Measurements from ENCODE around the gene UBXN4.
A peak's percentile ranks its signal among the peaks of the same experiment; 100 is the strongest.
"Not testable (repeated sequence)": the region's sequence is repeated elsewhere in the genome, so short reads cannot be mapped to it uniquely, and the experiment has no call there.

Gene UBXN4, protein sequence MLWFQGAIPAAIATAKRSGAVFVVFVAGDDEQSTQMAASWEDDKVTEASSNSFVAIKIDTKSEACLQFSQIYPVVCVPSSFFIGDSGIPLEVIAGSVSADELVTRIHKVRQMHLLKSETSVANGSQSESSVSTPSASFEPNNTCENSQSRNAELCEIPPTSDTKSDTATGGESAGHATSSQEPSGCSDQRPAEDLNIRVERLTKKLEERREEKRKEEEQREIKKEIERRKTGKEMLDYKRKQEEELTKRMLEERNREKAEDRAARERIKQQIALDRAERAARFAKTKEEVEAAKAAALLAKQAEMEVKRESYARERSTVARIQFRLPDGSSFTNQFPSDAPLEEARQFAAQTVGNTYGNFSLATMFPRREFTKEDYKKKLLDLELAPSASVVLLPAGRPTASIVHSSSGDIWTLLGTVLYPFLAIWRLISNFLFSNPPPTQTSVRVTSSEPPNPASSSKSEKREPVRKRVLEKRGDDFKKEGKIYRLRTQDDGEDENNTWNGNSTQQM

DNA sequence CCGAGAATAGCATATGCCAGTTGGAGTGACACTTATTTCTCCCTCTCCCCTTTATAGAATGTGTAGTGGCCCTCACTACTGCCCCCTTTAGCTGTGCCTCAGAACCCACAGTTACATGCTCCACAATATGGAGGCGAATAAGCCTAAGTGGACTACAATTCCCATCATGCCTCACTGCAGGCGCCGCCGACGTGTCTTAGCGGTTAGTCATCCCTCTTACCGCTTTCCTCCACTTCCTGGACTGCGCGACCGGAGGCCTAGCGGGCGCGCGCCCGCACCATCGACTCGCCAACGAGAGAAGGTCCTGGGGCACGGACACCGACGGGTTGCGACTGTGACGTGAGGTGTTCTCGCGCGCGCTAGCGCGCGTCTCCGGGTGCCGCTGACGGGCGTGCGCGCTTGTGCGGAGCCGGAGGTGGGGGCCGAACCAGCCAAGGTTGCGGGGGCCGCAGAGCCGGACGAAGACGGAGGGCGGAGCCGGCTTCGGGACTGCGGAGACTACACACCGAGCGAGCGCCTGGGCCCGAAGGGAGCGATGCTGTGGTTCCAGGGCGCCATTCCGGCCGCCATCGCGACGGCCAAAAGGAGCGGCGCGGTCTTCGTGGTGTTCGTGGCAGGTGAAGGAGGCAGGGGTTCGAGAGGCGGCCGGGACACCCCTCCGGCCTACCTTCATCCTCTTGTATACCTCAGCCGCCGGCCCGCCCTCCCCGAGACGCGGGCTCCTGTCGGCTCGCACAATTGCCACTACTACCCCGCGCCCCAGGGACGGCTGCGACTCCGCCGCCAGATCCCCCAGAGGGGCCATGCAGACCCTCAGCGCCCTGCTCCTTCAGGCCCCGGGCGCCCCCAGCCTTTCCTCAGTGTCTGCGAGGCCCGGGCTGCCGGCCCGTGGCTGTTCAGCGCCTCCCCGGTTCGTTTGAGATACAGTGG is at the start of gene UBXN4:
UBXN4 (plus strand) TSS at position 461 of the 930 bp plus-strand sequence; CDS start at position 536, 75 bp downstream.
- H3K9me3 Mint-ChIP-seq = no peaks in the 10 kb centered on the region
- intact Hi-C loops (cut with micrococcal nuclease) = loop anchor here (1.0 to 10.0 kb wide), 5 partner anchors 133 to 824 kb away; partner anchors contain the start of genes CCNT2 and RAB3GAP1
- no peaks in the 10 kb centered on the region for H3K27me3 Mint-ChIP-seq
- peak within 1 kb of the TSS; percentile 94 for H3K4me3 Mint-ChIP-seq
- peaks cover 23% of the 10 kb centered on the region for H3K36me3 Mint-ChIP-seq (ENCODE audit: low read depth)
- H3K27ac Mint-ChIP-seq = peak within 1 kb of the TSS; percentile 95
- peaks cover 18% of the 10 kb centered on the region for H3K4me1 Mint-ChIP-seq (ENCODE audit: low read depth)

DNA sequence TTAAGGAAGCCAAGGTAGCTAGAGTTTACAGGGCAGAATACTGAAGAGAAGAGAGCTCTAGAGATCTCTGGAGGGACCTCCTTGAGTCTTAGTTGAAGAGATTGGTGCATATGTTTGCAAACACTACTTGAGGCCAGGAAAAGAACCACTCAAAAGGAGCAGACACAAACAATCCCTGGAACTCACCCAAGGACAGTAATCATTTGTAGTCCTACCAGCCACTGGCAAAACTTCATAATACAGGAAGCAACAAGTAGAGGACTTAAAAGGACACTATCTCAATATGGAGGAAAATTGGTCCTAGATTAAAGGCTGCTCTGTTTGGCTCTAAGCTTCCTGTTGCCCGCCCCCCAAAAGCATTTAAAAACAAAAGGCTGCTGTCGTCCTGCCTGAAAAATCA is 46.9 kb upstream of the UBXN4 start:
- peaks cover 35% of the 10 kb centered on the region for H3K36me3 Mint-ChIP-seq (ENCODE audit: low read depth)
- no peak overlapping the region for H3K27ac Mint-ChIP-seq
- H3K27me3 Mint-ChIP-seq = no peaks in the 10 kb centered on the region
- no peaks in the 10 kb centered on the region for H3K9me3 Mint-ChIP-seq
- no peaks in the 10 kb centered on the region for H3K4me1 Mint-ChIP-seq (ENCODE audit: low read depth)
- intact Hi-C loops (cut with micrococcal nuclease) = no loop called here
- no peak overlapping the region for H3K4me3 Mint-ChIP-seq

DNA sequence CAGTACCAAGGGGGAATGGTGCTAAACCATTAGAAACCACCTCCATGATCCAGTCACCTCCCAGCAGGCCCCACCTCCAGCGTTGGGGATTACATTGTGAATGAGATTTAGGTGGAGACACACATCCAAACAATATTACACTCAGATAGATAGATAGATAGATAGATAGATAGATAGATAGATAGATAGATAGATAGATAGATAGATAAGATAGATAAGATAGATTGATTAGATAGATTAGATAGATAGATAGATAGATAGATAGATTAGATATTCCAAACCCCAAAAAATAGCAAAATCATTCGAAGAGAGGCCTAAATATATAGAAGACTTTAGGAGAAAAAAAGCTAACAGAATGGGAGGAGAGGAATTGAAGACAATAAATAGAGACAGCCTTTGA is 42.8 kb upstream of the UBXN4 start:
- peaks cover 21% of the 10 kb centered on the region for H3K36me3 Mint-ChIP-seq (ENCODE audit: low read depth)
- no peak overlapping the region for H3K4me3 Mint-ChIP-seq
- H3K9me3 Mint-ChIP-seq = no peaks in the 10 kb centered on the region
- H3K27ac Mint-ChIP-seq = no peak overlapping the region
- H3K4me1 Mint-ChIP-seq (ENCODE audit: low read depth) = no peaks in the 10 kb centered on the region
- intact Hi-C loops (cut with micrococcal nuclease) = no loop called here
- H3K27me3 Mint-ChIP-seq = no peaks in the 10 kb centered on the region

DNA sequence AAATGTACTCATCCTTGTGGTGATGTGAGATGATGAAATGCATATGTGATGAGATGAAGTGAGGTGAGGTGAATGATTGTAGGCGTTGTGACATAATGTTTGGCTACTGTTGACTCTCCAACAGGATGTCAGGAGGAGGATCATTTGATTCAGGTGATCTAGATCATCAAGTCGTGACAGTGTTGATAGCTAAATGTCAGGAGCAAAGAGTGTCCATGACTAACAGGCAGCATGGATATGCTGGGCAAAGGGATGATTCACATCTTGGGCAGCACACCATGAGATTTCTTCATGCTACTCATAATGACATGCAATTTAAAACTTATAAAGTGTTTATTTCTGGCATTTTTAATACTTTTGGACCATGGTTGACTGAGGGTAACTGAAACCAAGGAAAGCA is 40.2 kb upstream of the UBXN4 start:
- Mint-ChIP-seq H3K4me3 (no peak overlapping the region), H3K27ac (no peak overlapping the region), H3K4me1 (ENCODE audit: low read depth) (no peaks in the 10 kb centered on the region), H3K36me3 (ENCODE audit: low read depth) (peaks cover 10% of the 10 kb centered on the region), H3K27me3 (no peaks in the 10 kb centered on the region), H3K9me3 (no peaks in the 10 kb centered on the region)
- intact Hi-C loops (cut with micrococcal nuclease) = no loop called here

DNA sequence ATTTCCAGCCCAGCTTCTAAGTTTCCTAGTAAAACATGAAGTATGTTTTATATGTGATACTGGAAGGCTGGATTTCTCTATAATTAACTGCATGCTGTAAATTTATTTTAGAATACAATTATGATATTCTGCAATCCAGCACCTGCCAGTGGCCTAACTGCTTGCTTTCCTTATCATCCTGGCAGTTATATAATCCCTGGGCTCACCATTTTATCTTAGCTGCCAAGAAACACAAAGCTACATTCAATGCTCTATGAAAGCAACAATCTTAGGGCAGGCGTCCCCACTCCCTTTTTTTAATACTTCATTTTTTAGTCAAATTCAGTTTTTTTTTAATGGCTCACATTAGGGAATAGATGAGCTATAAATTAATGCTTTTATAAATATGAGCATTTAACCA is 38.4 kb upstream of the UBXN4 start:
- H3K36me3 Mint-ChIP-seq (ENCODE audit: low read depth) = peaks cover 2% of the 10 kb centered on the region
- no peaks in the 10 kb centered on the region for H3K27me3 Mint-ChIP-seq
- intact Hi-C loops (cut with micrococcal nuclease) = no loop called here
- H3K4me3 Mint-ChIP-seq = no peak overlapping the region
- H3K27ac Mint-ChIP-seq = no peak overlapping the region
- H3K9me3 Mint-ChIP-seq = no peaks in the 10 kb centered on the region
- no peaks in the 10 kb centered on the region for H3K4me1 Mint-ChIP-seq (ENCODE audit: low read depth)

DNA sequence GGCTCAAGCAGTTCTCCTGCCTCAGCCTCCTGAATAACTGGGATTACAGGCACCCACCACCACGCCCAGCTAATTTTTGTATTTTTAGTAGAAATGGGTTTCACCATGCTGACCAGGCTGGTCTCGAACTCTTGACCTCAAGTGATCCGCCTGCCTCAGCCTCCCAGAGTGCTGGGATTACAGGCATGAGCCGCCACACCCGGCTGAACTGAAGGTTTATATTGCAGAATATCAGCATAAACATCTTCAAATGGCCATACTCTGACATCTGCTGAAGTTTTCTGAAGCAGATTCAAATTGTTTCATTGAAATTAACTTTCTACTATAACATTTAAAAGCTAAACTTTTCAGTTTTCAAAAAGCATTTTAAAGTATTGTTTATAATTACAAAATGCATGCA is 37.6 kb upstream of the UBXN4 start:
- H3K27ac Mint-ChIP-seq; intact Hi-C loops (cut with micrococcal nuclease); H3K27me3 Mint-ChIP-seq; H3K36me3 Mint-ChIP-seq (ENCODE audit: low read depth); H3K4me1 Mint-ChIP-seq (ENCODE audit: low read depth); H3K4me3 Mint-ChIP-seq; H3K9me3 Mint-ChIP-seq: not testable (repeated sequence)

DNA sequence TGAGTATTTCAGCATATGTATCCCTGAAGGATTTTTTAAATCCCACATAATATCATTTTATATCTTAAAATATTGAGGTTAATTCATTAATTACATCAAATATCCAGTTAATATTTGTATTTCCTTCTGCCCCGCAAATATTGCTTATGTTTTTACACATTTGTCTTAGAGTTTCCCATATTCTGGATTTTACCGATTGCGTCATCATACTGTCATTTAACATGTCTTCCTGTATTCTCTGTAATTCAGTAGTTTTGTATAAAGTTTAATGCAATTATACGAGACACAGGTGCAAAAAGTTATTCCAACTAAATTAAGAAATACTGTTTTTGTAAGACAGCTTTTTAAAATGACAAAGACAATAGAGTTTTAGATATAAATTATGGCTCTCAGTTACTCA is 33.5 kb upstream of the UBXN4 start:
- Mint-ChIP-seq H3K27ac (no peak overlapping the region), H3K9me3 (no peaks in the 10 kb centered on the region), H3K36me3 (ENCODE audit: low read depth) (peaks cover 16% of the 10 kb centered on the region), H3K27me3 (no peaks in the 10 kb centered on the region), H3K4me1 (ENCODE audit: low read depth) (no peaks in the 10 kb centered on the region), H3K4me3 (no peak overlapping the region)
- intact Hi-C loops (cut with micrococcal nuclease) = no loop called here

DNA sequence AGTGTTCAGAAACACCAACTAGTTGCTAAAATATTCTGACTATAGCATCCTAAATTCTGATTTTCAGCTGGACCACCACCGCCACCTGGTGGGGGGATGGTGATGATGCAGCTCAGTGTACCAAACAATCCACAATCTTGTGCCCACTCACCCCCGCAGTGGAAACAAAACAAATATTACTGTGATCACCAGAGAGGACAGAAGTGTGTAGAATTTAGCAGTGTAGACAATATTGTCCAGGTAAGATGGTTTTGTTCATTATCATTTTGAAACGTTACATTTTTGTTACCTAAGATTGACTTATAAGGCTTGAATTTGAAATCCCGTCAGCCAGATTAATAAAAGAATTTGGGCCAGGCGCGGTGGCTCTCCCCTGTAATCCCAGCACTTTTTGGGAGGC is 31.7 kb upstream of the UBXN4 start:
- no peak overlapping the region for H3K27ac Mint-ChIP-seq
- H3K4me3 Mint-ChIP-seq = no peak overlapping the region

DNA sequence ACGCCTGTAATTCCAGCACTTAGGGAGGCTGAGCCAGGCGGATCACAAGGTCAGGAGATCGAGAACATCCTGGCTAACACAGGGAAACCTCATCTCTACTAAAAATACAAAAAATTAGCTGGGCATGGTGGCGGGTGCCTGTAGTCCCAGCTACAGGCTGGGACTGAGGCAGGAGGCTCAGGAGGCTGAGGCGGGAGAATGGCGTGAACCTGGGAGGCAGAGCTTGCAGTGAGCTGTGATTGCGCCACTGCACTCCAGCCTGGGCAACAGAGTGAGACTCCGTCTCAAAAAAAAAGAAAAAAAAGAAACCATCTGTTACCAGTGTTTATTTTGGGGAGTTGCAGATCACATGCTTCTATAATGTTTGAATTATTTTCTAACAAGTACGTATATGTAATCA is 26.6 kb upstream of the UBXN4 start:
- peaks cover 46% of the 10 kb centered on the region for H3K36me3 Mint-ChIP-seq (ENCODE audit: low read depth)
- H3K27me3 Mint-ChIP-seq; H3K27ac Mint-ChIP-seq; H3K9me3 Mint-ChIP-seq; H3K4me1 Mint-ChIP-seq (ENCODE audit: low read depth); intact Hi-C loops (cut with micrococcal nuclease); H3K4me3 Mint-ChIP-seq: not testable (repeated sequence)

More for the DNA sequence above, 31.7 kb upstream of the UBXN4 start:
- Mint-ChIP-seq H3K36me3 (ENCODE audit: low read depth) (peaks cover 28% of the 10 kb centered on the region), H3K4me1 (ENCODE audit: low read depth) (no peaks in the 10 kb centered on the region), H3K9me3 (no peaks in the 10 kb centered on the region), H3K27me3 (no peaks in the 10 kb centered on the region)
- intact Hi-C loops (cut with micrococcal nuclease) = loop anchor here (1.0 to 2.0 kb wide), 2 partner anchors 237 to 705 kb away; no protein-coding TSS in a partner anchor

DNA sequence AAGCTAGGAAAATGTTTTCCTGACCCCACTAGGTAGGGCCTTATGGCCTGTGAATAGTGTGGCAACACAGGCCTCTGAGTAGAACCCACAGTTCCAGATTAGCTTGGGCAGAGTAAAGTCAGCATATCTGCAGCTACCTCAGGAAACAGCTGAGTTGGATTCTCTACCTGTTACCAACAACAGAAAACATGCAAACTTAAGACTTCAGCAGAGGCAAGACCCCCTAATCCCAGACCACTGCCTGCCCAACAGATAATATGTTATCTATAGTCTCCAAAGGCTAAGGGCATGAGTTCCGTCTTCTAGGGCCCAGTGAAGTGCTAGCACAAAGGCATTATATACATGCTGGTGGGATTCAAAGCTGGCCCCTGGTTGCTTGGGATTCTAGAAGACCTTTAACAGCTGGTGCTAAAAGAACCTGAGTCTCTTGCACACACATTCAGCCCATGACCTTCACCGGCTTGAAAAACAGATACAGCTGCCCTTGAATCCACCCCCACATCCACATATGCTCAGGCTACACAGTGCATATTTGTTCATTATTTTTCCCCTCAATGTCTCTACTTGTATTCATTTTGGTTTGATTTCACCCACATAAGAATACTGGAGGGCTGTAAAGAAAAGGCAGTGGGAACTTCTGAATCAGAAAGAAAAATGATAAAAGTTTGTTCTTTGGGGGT is 13.5 kb upstream of the UBXN4 start:
- Mint-ChIP-seq H3K4me3 (no peak overlapping the region), H3K4me1 (ENCODE audit: low read depth) (peaks cover 21% of the 10 kb centered on the region), H3K9me3 (no peaks in the 10 kb centered on the region), H3K27me3 (no peaks in the 10 kb centered on the region), H3K27ac (no peak overlapping the region), H3K36me3 (ENCODE audit: low read depth) (peaks cover 11% of the 10 kb centered on the region)
- intact Hi-C loops (cut with micrococcal nuclease) = no loop called here

DNA sequence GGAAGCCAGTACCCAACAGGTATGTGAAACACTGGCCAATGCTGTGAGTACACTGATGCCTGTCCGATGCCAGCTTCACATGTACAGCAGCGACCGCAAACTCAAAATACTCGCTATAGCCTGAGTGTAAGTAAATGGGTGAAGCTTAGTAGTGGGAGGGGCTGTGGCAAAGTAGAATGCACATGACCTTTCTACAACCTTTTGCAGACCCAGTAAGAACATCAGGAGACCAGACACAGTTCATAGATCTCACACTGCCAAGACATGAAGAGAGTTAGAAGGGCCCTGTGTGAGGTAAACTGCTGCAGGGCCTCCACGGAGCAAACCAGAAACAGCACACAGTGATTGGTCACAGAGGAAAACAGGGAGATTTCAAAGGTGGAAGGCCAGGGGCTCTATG is 9.1 kb upstream of the UBXN4 start:
- H3K36me3 Mint-ChIP-seq (ENCODE audit: low read depth) = no peaks in the 10 kb centered on the region
- H3K4me1 Mint-ChIP-seq (ENCODE audit: low read depth) = no peaks in the 10 kb centered on the region
- no peaks in the 10 kb centered on the region for H3K9me3 Mint-ChIP-seq
- H3K27me3 Mint-ChIP-seq = no peaks in the 10 kb centered on the region
- no peak overlapping the region for H3K4me3 Mint-ChIP-seq
- H3K27ac Mint-ChIP-seq = no peak overlapping the region
- intact Hi-C loops (cut with micrococcal nuclease) = no loop called here

DNA sequence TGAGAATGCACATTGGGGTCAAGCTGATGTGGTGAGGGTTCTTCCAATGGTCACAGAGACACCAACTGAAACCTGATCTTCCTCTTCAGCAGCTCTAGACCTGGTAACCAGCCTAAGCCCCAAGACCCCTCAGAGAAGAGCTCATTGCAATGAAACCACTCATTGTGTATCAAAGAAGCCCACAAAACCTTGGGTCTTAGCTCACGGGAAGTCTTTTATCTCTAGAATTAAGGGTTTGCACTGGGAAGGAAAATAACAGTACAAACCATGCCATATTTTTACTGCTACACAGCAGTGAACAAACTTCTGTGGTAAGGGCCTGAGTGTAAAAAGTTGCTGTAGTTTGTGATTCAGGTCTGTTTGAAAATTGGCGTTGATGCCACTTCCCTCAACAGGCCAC is 8.6 kb upstream of the UBXN4 start:
- Mint-ChIP-seq H3K27ac (no peak overlapping the region), H3K4me3 (no peak overlapping the region), H3K36me3 (ENCODE audit: low read depth) (no peaks in the 10 kb centered on the region), H3K9me3 (no peaks in the 10 kb centered on the region), H3K27me3 (no peaks in the 10 kb centered on the region), H3K4me1 (ENCODE audit: low read depth) (no peaks in the 10 kb centered on the region)
- intact Hi-C loops (cut with micrococcal nuclease) = no loop called here

DNA sequence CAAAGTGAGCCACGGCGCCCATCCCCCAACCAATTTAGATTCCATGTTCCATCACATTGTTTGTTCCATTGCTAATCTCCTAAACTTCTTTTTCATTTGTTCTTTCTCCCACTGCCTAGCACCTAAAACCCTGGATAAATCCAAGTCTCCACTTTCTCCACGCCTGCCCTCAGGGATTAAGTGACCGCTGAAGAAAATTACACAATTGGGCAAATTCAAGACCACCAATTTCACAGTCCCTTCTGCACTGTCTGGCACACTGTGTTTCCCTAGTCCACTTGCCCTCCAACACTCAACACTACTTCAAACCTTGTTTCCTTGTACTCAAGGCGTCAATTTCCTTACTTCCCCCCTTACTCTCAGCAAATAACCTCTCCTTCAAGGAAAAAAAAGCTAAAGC is 5.1 kb upstream of the UBXN4 start:
- no peaks in the 10 kb centered on the region for H3K4me1 Mint-ChIP-seq (ENCODE audit: low read depth)
- H3K27ac Mint-ChIP-seq = no peak overlapping the region
- no peaks in the 10 kb centered on the region for H3K27me3 Mint-ChIP-seq
- H3K9me3 Mint-ChIP-seq = no peaks in the 10 kb centered on the region
- H3K4me3 Mint-ChIP-seq = no peak overlapping the region
- intact Hi-C loops (cut with micrococcal nuclease) = no loop called here
- H3K36me3 Mint-ChIP-seq (ENCODE audit: low read depth) = no peaks in the 10 kb centered on the region
